HepG2 (cell line): ENCODE measurements around the gene NXT1. TPM values are rescaled to one million over a fixed set of nuclear protein-coding genes. Genes with fewer than 3 reads are reported as not detected.
A peak's percentile ranks its signal among the peaks of the same experiment; 100 is the strongest.

Experiments
- BCLAF1 ChIP-seq: fragments of 450-650 bp; IDR thresholded peaks from 2 replicates; pipeline ENCODE4 v1.6.1; 2017; ENCODE audit warnings: mild to moderate bottlenecking
- DMTF1 ChIP-seq: sonication (generic); formaldehyde crosslinking; IDR thresholded peaks from 2 replicates; pipeline ENCODE4 v1.4.0; 2020; ENCODE audit warnings: mild to moderate bottlenecking, missing genetic modification reagents
- HMG20B ChIP-seq: conservative IDR thresholded peaks from 2 replicates; pipeline ENCODE4 v1.6.1; 2016; ENCODE audit warnings: missing genetic modification reagents, missing compliant biosample characterization
- HMGA1 ChIP-seq: sonication (generic); formaldehyde crosslinking; conservative IDR thresholded peaks from 2 replicates; pipeline ENCODE4 v1.4.0; 2020; ENCODE audit warnings: missing genetic modification reagents
- HNRNPH1 ChIP-seq: fragments of 200-400 bp; formaldehyde crosslinking; optimal IDR thresholded peaks from 2 replicates; pipeline ENCODE3; 2017; ENCODE audit warnings: mild to moderate bottlenecking, low read depth, low read length
- MED1 ChIP-seq: sonication (generic); formaldehyde crosslinking; IDR thresholded peaks from 2 replicates; pipeline ENCODE4 v1.4.0; 2020; ENCODE audit warnings: missing genetic modification reagents
- RCOR2 ChIP-seq: IDR thresholded peaks from 2 replicates; pipeline ENCODE4 v1.6.1; 2016; ENCODE audit warnings: missing biosample characterization, missing genetic modification reagents
- SMYD3 ChIP-seq: sonication (generic); formaldehyde crosslinking; IDR thresholded peaks from 2 replicates; pipeline ENCODE4 v1.8.1; 2023; ENCODE audit warnings: mild to moderate bottlenecking, missing genetic modification reagents
- TAF1 ChIP-seq: sonication (generic); formaldehyde crosslinking; IDR thresholded peaks from 2 replicates; pipeline ENCODE4 v1.4.0; 2020; ENCODE audit warnings: missing genetic modification reagents
- YY1 ChIP-seq: IDR thresholded peaks from 2 replicates; pipeline ENCODE4 v1.6.1; 2011; ENCODE audit warnings: low read length, low read depth, moderate library complexity, mild to moderate bottlenecking; ENCODE audit not compliant: insufficient read depth, insufficient replicate concordance
- ZBTB26 ChIP-seq: IDR thresholded peaks from 2 replicates; pipeline ENCODE4 v1.6.1; 2016; ENCODE audit warnings: missing compliant biosample characterization, missing genetic modification reagents, borderline replicate concordance
- ZFP41 ChIP-seq: sonication (generic); formaldehyde crosslinking; IDR thresholded peaks from 2 replicates; pipeline ENCODE4 v1.4.0; 2020; ENCODE audit warnings: mild to moderate bottlenecking, missing genetic modification reagents, borderline replicate concordance
- ZHX1 ChIP-seq: sonication (generic); formaldehyde crosslinking; IDR thresholded peaks from 2 replicates; pipeline ENCODE4 v1.8.1; 2022; ENCODE audit warnings: low read depth, mild to moderate bottlenecking, missing genetic modification reagents
- ZNF101 ChIP-seq: sonication (generic); formaldehyde crosslinking; IDR thresholded peaks from 2 replicates; pipeline ENCODE4 v1.4.0; 2020; ENCODE audit warnings: mild to moderate bottlenecking, low read depth, missing genetic modification reagents, borderline replicate concordance
- ZNF232 ChIP-seq: sonication (generic); formaldehyde crosslinking; IDR thresholded peaks from 2 replicates; pipeline ENCODE4 v1.4.0; 2020; ENCODE audit warnings: missing genetic modification reagents, borderline replicate concordance
- ZNF282 ChIP-seq: fragments of 450-650 bp; IDR thresholded peaks from 2 replicates; pipeline ENCODE4 v1.6.1; 2018; ENCODE audit not compliant: partially characterized antibody
- ZNF292 ChIP-seq: sonication (generic); formaldehyde crosslinking; IDR thresholded peaks from 2 replicates; pipeline ENCODE4 v1.8.1; 2022; ENCODE audit warnings: mild to moderate bottlenecking, low read depth, missing genetic modification reagents, borderline replicate concordance
- ZNF83 ChIP-seq: sonication (generic); formaldehyde crosslinking; IDR thresholded peaks from 2 replicates; pipeline ENCODE4 v1.4.0; 2020; ENCODE audit warnings: missing genetic modification reagents, mild to moderate bottlenecking, borderline replicate concordance
- polyA plus RNA-seq, 8 experiments: library from polyadenylated mRNA; depleted of rRNA in 3 of 8; stranded (reverse) in 7 of 8; unstranded in 1 of 8; fragments of >200 nt; fragmentation: Illumina TruSeq in 4 of 8; extraction: Trizol in 4 of 8; gene quantifications; 2 replicates each; pipeline versions ENCODE4 v1.2.1 to v1.2.3, GENCODE V29; 2011 to 2016; ENCODE audit warnings: low read depth in 4 of 8, missing spikeins in 1 of 8, mixed read lengths in 1 of 8; ENCODE audit not compliant: insufficient read depth in 1 of 8
- total RNA-seq, 5 experiments: library from RNA; depleted of rRNA; stranded (reverse); fragments of >200 nt; fragmentation: Illumina TruSeq; extraction: Trizol; gene quantifications; 2 replicates each; pipeline ENCODE4 v1.2.3, GENCODE V29; 2016; ENCODE audit warnings: low read depth in 1 of 5

The NXT1 gene
- total and polyA plus RNA-seq, 2 of the 13 experiments (the other 11 are each of a cell fraction or from before 2014, with no cell fraction given): 35.6 to 65.9 TPM

GRCh38 chr20:23350904-23351838, 580 bp downstream of the NXT1 start (continued):
- TF ChIP-seq ZNF101 (CRISPR knock-in tag) (peak; percentile 78; the same call in 1 of the 2 replicates), HMG20B (CRISPR knock-in tag) (0 out of 2 replicates have a peak, but pooled peaks have one; percentile 21), ZNF83 (CRISPR knock-in tag) (no peak), BCLAF1 (no peak), DMTF1 (CRISPR knock-in tag) (no peak), ZHX1 (no peak), MED1 (CRISPR knock-in tag) (no peak; the same call in 1 of the 2 replicates), HMGA1 (no peak), ZFP41 (CRISPR knock-in tag) (no peak), RCOR2 (CRISPR knock-in tag) (no peak), TAF1 (CRISPR knock-in tag) (peak; percentile 25), ZNF292 (CRISPR knock-in tag) (no peak), ZNF232 (CRISPR knock-in tag) (no peak; the same call in 1 of the 2 replicates), YY1 (no peak), SMYD3 (peak; percentile 85; the same call in 1 of the 2 replicates), ZBTB26 (CRISPR knock-in tag) (peak; percentile 45; the same call in 1 of the 2 replicates), ZNF282 (no peak), HNRNPH1 (no peak)
